Right hindlimb (tissue), 1 donor: Measurements from ENCODE around the gene PSMB10.
"Not testable (repeated sequence)": the region's sequence is repeated elsewhere in the genome, so short reads cannot be mapped to it uniquely, and the experiment has no call there.

ENCODE experiments used
- DNase-seq: peaks from one replicate; pipeline ENCODE4 v3.0.0-alpha.2; 2018

The PSMB10 gene

DNA sequence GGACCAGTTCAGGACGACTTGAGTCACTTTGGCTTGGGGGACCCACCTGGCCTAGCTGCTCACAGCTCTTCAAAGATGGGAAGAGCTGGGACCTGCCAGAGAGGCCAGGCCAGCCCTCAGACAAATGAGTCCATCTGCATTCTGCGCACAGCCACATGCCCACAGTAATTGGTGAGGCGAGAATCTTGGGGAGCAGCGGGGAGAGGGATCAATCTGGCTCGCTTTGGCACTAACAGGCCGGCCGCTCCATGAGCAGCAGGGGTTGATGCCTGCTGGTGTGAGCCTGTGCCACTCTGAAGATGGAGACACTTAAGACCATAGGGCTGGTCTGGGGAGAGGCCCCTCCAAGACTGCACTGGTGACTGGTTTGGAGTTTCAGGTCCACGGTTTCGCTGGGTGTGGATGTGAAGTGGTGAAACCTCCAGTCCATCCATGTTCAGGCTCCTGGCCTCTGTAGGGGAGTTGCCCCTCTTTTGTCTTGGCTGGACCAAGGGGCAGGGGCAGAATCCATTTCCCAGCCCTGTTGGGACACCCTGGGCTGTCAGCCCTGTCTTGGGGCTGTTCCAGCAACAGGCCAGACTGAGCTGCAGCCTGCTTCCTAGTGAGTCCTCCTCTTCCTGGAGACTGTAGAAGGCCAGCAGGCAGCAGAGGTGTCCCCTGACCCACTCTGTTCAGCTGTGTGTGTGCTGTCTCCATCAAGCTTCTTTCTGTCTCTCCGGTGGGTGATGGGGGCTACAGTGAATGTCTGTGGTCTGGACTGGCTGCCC, 12.3 kb downstream of the PSMB10 start:
- DNase-seq: no peak

DNA sequence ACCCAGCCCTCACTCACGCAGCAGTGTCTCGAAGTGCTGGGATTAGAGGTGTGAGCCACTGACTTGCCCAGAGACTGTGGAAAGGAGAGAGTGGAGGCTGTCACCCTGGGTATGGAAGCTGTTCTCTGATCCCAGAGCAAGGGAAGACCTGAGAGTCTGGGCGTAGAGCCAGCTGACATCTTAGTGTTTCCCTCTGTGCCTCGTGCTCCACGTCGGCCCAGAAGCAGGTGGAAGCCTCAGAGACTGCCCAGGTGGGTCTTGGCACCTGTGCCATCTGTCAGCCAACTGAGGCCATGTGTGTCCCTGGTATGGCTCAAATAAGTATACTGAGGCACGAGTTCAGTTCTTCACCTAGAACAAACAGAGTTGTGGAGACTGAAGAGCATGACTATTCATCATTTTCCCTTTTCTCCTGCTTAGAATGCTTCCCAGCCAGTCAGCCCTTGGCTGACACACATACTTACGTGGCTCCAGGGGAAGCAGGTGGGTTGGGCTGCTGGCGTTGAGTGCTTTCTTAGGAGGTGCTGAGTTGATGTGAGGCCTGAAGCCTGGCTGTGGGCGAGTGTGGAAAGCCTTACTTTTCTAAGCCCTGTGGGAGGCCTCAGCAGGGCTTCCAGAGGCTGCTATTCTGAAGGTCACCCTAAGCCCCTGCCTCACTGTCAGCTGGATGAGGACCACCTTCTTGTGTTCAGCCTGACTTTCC, 13.1 kb downstream of the PSMB10 start:
- no peak for DNase-seq

DNA sequence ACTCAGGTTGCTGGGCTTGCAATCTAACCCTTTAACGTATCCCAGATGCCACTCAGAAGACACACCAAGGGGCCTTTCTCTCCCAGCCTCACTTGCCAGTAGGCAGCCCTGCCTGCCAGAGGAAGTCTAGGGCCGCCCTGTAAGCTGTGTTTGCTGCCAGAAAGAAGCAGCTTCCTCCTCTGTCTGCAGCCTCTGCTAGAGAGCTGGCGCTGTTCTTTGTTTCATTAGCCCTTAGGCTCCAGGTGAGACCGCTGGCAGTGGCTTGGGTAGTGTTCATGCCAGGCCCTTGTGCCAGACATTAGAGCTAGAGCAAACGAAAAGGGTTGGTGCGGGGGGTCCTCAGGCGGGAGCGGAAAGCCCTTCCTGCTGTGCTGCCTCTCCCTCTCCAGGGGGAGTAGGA, 13.9 kb downstream of the PSMB10 start:
- DNase-seq: no peak

DNA sequence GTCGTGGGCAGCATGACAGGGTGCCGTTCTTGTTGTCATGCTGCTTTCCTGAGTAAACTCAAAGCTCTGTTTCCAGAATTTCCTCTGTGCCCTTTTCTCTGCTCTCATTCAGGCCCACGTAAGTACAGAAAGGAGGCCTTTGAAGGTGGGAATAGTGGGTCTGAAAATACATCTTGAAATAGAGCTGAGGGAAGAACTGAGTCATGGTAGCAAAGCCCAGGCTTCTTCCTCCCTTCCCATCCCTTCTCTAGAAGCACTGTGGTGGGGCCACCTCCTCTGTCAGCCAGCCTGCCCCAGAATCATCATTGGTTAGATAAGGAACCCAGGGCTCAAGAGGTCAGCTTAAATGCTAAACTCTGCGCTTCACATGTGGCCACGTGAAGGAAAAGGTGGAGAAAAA, 14.4 kb downstream of the PSMB10 start:
- no peak for DNase-seq

DNA sequence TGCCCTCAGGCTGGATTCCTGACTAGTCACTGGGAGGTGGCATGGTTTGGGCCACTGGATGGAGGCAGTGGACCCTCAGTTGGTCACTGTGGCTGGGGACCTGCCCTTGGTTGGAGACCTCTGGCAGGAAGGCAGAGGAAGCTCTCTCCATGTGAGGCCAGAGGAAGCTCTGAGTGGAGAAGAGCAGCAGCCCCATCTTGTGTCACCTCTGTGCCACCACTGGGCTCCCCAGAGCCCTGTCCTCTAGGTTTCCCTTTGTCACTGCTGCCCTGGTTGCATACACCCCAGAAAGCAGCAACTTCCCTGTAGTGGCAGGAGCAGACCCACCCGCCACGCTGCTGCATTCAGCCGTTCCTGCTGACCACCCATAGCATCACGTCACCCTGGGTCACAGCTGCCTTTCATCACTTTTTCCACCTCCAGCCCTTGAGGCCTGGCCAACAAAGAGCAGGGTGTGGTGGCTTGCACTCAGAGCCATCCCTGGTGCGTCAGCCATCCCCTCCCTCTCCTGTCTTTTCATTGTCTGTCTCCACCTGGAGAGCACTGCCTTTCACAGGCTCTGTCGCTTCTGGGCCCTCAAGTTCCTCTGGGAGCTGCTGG, 16.9 kb downstream of the PSMB10 start:
- no peak for DNase-seq

DNA sequence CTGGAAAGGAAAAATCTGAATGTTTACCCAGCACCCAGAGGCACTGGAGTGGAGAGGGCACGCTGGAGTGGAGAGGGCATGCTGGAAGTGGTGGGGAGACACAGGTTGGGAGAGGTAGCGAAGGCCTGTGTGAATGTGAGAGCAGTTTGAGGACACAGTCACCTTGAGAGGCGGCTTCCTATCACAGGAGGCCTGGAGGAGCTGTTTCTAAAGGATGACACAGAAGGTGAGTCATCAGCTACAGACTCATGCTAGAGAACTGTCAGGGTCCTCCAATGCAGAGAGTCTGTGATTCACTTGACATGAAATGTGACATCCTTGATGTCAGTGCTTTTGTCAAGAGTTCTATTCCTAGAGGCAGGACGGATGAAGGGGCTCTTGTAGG, 18.8 kb downstream of the PSMB10 start:
- DNase-seq: no peak

DNA sequence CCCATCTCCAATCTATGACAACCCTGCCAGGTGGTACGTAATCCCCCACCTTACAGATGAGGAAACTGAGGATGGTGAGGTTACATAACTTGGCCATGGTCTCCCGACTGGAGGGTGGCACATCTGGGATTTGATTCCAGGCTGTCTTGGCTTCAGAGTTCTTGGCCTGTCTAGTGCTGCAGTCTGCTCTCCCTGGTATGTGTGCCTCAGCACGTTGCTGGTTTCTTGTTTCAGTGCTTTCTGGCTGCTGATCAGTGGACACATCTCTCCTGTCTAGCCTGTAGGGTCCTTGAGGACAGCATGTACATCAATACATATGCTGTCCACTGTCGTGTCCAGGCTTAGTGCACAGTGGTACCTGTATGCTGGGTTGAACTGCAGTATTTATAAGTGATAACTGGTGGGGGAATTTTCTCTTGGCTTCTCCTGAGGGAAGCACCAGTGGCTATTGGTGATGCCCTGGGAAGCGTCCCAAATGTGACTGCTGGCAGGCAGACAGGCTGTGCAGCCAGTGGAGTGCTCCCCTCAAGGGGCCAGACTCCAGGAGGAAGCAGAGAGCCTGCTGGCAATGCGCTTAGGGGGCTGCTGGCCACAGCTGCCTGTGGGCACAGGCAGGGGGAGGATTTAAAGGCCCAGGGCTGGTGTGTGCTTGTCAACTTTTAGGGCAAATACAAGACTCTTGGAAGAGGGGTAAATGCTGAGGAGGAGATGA, 19.4 kb downstream of the PSMB10 start:
- peak; percentile 77 for DNase-seq

DNA sequence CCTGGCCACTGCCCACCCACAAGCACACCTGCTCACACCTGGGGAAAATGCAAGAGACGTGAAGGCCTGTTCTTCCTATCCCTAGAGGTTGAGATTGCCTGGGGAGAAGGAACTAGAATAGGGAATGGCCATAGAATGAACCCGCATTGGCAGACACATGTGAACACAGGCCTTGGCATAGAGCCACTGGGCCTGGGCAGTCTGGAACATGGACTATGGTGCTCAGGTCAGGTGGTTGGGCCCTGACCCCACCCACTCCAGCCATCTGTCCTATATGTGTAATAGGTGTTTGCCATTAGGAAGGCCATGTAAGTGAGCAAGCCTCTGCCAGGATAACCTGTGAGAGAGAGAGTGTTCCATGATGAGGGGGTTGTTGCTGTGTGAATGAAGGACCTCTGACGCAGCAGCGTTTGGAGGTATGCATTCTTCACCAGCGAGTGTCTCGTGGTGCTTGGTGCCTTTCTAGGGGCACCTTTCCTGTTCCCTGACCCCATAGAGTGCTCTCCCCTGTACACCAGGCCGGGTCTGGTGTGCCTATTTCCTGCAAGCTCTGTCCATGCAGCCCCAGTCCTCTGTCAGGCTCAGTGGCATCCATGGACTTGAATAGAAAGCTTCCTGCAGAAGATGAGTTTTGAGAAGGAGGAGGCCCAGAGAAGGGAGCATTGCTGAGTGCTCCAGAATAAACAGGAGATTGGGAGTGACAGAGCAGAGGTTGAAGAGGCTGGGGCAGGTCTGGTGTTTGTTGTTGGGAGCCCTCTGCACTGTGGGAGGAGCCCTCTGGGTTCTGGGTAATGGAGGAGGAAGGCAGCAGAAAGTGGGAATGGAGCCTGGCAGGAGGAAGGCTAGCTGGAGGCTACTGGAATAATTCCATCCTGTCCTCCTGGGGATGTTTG, 20.6 kb downstream of the PSMB10 start:
- no peak for DNase-seq

DNA sequence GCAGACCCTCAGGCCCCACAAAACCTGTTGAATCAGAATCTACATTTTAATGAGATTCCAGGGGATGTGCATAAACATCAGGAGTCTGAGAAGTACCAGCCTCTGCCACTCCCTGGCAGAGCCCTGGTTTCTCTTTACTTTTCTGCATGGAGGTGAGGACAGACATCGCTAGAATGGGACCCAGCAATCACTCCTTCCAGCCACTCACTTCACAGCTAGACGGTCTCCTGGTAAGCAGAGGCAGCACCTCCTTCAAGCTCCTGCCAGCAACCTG, 21.2 kb downstream of the PSMB10 start:
- not testable (repeated sequence) for DNase-seq

DNA sequence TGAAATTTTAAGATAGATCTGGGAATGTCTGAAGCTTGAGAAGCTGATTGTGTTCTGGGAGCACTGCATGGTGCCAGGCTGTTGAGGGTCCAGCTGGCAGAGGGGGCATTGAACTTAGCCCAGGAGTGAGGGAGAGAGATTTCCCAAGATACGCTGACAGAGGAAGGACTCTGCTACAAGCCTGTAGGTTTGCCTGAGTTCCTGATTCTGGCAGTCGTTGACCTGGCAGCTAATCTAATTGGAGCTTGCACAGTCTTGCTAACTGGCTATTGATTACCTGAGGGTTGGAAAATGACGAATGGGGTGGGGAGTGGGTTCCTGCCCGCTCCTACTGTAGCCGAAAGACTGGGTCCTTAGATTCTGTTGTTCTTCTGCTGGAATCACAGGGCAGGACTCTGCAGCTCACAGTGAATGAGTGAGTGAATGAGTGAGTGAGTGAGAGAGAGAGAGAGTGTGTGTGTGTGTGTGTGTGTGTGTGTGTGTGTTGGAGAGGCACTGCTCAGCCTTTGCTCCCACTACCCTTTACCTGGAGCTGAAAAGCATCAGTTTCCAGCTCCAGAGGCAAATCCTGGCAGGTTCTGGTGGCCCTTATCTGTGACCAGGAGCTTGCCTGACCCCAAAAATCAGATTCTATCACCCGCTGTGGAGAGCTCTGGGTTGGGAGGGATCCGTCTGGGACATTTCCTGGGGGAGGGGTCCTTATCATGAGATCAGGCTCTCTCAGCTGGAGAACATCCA, 21.7 kb downstream of the PSMB10 start:
- DNase-seq: no peak

DNA sequence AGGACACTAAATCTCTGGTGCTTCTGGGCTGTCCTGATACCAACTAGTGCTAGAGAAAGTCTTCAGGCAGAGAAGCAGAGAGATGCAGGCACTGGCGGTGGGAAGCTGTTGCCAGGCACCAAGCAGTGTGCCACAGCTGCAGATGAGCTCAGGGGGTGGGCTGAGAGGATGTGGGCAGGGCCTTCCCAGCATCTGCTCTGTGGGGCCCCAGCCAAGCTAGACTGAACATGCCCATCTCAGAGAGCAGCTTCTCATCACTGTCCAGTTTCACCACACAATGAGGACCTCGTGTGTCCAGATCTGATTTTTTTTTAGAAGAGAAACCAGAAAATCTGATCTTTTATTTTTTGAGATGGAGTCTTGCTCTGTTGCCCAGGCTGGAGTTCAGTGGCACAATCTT, 26.5 kb downstream of the PSMB10 start:
- DNase-seq: peak; percentile 82

DNA sequence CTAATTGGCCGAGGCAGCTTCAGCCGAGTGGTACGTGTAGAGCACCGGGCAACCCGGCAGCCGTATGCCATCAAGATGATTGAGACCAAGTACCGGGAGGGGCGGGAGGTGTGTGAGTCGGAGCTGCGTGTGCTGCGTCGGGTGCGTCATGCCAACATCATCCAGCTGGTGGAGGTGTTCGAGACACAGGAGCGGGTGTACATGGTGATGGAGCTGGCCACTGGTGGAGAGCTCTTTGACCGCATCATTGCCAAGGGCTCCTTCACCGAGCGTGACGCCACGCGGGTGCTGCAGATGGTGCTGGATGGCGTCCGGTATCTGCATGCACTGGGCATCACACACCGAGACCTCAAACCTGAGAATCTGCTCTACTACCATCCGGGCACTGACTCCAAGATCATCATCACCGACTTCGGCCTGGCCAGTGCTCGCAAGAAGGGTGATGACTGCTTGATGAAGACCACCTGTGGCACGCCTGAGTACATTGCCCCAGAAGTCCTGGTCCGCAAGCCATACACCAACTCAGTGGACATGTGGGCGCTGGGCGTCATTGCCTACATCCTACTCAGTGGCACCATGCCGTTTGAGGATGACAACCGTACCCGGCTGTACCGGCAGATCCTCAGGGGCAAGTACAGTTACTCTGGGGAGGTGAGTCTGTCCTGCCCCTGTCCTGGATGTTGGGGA, 27.5 kb downstream of the PSMB10 start:
- DNase-seq: no peak

DNA sequence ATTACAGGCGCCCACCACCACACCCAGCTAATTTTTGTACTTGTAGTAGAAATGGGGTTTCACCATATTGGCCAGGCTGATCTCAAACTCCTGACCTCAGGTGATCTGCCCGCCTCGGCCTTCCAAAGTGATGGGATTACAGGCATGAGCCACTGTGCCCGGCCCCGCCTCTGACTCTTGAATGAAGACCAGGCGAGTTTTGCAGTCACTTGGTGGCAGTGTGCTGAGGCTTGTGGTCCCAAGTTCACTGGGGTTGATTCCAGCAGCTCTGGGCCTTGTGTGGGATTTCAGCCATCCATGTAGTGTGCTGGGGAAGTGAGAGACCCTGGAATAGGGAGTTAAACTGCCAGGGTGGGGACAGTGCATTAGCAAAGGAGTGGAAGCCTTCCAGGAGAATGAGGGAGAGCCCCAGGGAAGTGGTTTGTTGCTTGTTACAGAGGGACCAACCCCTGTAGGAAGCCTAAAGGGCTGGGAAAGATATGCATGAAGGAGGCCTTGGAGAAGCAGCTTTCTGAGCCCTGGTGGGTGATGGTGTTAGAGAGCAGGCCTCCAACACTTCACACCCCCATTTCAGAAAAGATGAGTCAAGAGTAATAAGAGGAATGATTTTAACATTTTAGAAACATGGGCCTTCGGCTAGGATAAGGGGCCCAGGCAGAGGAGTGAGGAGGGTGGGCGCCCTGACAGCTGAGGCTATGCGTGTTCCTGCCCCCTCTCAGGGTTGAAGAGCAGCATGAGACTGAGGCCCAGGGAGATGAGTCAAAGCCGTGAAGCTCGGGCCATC, 29.1 kb downstream of the PSMB10 start:
- no peak for DNase-seq

DNA sequence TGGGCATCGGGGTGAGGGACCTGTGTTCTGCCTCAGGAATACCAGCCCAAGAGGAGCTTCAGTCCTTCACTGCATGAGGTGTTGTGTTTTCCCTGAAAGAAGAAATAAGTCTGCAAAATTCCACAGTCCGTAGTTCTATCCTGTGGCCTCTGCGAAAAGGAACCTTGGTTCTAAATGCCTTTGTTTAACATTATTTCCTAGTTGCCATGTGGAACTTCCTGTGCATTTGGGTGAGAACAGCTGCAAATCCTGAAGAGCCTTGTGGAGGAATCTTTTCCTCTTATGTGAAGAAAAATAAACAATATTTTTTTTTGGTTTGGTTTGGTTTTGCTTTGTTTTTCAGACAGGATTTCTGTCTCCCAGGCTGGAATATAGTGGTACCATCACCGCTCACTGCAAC, 33.8 kb downstream of the PSMB10 start:
- no peak for DNase-seq

DNA sequence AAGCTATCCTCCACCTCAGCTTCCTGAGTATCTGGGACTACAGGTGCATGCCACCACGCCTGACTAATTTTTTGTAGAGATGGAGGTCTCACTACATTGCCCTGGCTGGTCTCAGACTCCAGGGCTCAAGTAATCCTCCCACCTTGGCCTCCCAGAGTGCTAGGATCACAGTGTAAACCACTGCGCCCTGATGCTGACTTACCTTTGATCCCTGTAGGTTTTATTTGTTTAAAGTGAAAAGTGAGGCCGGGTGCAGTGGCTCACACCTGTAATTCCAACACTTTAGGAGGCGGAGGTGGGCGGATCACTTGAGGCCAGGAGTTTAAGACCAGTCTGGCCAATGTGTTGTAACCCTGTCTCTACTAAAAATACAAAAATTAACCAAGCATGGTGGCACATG, 34.9 kb downstream of the PSMB10 start:
- DNase-seq: no peak

DNA sequence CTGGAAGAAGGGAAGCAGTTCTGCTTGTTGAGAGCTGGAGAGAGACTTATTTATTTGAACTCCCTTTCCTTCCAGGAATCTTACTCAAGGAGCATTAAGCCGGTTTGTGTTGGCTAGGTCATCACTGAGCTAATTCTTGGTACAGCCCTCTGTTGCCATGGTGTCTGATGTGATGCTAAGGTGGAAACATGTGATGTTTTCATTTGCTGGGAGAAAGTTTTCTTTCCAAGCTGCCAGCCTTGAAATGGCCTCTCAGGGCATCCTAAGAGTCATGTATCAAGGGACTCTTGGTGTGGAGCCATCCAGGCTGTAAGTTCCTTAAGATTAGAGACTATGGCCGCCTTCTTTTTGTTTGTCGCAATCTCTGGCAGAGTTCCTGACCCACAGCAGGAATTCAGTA, 39.4 kb downstream of the PSMB10 start:
- peak; percentile 56 for DNase-seq

DNA sequence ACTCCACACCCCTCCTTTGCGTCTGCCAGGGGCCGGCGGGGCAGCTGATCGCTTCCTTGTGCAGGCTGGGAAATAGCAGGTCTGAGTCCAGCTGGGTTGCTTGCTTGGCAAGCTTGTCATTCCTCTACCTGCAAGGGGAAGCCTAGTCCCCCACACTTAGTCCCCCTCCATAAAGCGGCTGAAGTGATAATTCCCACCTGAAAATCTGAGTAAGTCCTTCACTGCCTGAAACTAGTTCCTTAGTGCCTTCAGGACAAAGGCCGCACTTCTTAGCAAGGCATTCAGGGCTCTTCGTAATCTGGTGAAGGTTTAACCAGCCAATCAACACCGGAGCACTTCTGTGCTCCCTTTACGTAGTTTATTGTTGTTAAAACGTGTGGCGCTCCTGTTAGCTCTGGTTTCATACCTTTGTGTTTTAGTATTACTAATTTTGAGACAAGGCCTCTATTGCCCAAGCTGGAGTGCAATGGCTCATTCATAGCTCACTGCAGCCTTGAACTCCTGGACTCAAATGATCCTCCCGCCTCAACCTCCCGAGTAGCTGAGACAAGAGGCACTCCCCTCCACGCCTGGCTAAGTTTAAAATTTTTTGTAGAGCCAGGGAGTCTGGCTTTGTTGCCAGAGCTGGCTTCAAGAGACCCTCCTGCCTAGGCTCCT, 42.8 kb downstream of the PSMB10 start:
- DNase-seq: no peak

DNA sequence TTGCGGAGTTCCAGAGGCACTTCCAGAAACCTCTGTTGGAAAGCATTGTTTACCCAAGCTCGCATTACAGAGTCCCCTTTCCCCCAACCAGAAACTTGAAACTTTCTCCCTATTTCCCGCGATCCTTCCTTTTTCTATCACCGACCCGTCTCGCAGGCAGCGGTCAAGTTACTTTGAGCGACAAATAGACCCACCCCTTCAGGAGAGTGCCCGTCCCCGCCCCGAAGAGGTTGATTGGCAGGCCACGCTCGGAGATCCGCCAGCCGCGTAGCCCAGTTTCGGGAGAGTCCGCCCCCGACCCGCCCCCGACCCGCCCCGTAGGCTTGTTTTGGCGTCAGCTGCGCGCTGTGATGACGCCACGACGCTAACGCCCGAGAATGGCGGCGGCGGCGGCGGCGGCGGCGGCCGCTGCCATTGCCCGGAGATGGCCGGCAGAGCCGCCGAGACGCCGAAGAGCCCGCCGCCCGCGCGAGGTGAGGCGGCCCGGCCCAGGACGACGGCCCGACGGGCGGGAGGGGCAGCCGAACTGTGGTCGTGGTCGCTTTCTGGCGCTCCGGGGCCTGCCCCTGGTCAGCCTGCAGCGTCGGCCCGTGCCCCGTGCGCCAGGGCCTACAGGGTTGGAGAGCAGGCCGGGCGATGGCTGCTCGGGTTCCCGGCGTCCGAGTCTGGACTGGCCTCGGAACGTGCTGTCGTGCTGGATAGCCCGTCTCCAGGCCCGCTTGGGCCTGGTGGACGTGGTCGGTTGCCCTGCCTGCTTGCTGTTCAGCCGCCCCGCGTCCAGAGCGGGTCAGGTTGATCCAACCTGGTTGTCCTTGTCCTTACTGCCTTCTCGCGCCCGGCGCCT, 43.5 kb downstream of the PSMB10 start, which contains the start of gene PSKH1:
Gene PSKH1 (plus strand): TSS at position 356 of the 844 bp plus-strand sequence. CDS start 15,496 bp downstream, outside the sequence.
- DNase-seq: peak; percentile 98

DNA sequence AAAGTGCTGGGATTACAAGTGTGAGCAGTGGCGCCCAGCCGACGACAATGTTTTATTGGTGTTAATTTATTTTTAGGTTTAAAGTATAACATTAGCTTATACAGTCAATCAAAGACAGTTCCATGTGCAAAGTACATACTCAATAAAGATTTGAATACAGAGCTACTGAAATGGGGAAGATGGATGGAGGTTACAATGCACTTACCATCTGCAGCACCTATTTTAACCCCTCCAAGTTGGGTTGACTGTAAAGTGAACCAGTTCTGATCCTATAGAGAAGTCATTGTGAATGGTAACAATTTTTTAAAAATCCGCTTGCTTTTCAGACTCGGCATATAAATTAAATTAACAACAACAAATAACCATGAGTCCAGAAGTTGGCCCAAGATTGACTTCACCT, 44.3 kb downstream of the PSMB10 start:
- no peak for DNase-seq
